ENCODE data around the gene PTPRE.

- no peak for TF ChIP-seq FOXJ3 (CRISPR knock-in tag; IDR thresholded peaks at IDR 0.05)
- no peak for TF ChIP-seq REST (IDR thresholded peaks at IDR 0.05; ENCODE audit: low read depth, low read length)
- no peak for TF ChIP-seq POLR2AphosphoS5 (IDR thresholded peaks at IDR 0.05; ENCODE audit: low read depth, low read length)
- TF ChIP-seq MXI1 (IDR thresholded peaks at IDR 0.05; ENCODE audit: low read depth, low read length) = no peak
Measured at GRCh38 chr10:128044186-128044585, 137.3 kb downstream of the PTPRE start.
